Renal cortical epithelial cell (primary cell): ENCODE results near the gene CD6. TPM values are rescaled to one million over a fixed set of nuclear protein-coding genes. Genes with fewer than 3 reads are reported as not detected.

Experiments used
- DNase-seq: peaks from one replicate; pipeline ENCODE4 v3.0.0-alpha.2; 2011; ENCODE audit warnings: low read depth
- total RNA-seq: library from RNA; depleted of rRNA; stranded (reverse); fragments of >200 nt; gene quantifications from 2 replicates; pipeline ENCODE4 v1.2.3, GENCODE V29; 2014

The CD6 gene
- total RNA-seq, 1 donor from 2014 or later, result not detected

DNA sequence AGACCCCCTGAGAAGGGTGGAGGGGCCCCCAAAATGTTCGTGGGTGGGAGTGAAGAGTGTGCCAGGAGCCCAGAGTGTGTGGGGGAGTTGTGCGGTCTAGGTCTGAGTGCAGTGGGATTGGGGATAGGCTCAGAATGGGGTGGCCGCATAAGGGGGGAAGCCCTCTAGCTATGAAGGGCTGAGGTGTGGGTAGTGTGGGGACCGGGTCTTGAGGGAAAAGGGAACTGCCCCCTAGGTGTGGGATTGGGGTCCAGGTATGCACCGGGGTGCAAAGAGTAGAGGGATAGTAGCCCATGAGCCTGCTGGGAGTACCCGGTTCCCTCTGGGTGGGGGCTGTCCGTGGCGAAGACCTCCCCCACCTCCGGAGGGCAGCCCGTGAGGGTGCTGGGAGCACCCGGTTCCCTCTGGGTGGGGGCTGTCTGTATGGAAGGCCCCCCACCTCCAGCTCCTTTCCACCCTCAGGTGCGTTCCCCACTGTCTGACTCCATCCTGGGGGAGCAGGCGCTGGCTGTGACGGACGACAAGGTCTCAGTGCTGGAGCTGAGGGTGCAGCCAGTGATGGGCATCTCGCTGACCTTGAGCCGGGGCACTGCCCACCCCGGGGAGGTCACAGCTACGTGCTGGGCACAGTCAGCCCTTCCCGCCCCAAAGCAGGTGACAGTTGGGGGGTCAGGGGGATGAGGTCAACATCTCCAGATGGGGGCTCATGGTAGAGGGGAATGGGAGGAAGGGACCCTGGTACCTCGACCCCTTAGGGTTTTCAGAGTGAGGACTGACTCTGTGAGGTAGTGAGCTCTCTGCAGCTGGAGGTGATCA, 36.5 kb upstream of the CD6 start:
- no peak for DNase-seq

GRCh38 chr11:60935676-60936442, 35.6 kb upstream of the CD6 start:
- no peak for DNase-seq

GRCh38 chr11:60936467-60937143, 34.9 kb upstream of the CD6 start:
- no peak for DNase-seq

GRCh38 chr11:60937144-60937527, 34.3 kb upstream of the CD6 start:
- DNase-seq, result no peak

- DNase-seq, result no peak
These were observed 33.7 kb upstream of the CD6 start for GRCh38 chr11:60937811-60938210.

GRCh38 chr11:60938500-60938899, 33.0 kb upstream of the CD6 start:
- no peak for DNase-seq

DNA sequence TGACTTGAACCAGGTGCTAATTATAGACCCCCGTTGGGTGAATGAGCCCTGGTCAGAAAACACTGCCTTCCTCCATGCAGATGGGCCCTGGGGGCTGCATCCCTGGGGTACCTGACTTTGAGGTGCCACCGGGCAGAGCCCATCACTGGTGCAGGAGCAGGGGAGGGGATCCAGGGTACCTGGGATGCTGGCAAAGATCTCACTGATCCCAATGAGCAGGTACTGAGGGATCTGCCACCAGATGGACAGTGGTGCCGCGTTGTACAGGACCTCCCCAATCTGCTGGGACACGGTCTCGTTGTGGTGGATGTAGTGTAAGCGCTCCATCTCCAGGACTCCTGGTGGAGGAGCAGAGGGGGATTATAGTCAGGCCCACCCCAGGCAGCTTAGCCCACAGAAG, 32.2 kb upstream of the CD6 start:
- DNase-seq, result no peak

DNA sequence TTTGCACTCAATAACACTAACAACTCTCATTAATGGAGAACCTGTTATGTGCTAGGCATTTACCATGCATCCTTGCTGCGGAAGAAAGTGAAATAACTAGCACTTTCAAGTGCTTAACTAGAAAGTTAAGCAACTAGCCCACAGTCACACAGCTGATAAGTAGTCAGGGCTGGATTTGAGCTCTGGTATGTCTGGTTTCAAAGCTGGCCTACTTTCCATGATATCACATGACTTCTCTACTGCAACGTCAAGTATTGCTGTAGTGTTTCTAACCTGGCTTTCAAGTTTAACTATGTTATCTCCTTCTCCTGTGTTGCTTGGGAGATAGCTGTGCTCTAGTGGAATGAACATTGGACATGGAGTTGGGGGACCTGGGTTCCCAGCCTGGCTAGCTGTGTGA, 31.6 kb upstream of the CD6 start:
- DNase-seq, result no peak

GRCh38 chr11:60941371-60942119, 29.9 kb upstream of the CD6 start:
- no peak for DNase-seq

- DNase-seq, result no peak
These were observed 29.3 kb upstream of the CD6 start for GRCh38 chr11:60942219-60942618.

GRCh38 chr11:60942970-60943565, 28.4 kb upstream of the CD6 start:
- peak; percentile 49 for DNase-seq

DNA sequence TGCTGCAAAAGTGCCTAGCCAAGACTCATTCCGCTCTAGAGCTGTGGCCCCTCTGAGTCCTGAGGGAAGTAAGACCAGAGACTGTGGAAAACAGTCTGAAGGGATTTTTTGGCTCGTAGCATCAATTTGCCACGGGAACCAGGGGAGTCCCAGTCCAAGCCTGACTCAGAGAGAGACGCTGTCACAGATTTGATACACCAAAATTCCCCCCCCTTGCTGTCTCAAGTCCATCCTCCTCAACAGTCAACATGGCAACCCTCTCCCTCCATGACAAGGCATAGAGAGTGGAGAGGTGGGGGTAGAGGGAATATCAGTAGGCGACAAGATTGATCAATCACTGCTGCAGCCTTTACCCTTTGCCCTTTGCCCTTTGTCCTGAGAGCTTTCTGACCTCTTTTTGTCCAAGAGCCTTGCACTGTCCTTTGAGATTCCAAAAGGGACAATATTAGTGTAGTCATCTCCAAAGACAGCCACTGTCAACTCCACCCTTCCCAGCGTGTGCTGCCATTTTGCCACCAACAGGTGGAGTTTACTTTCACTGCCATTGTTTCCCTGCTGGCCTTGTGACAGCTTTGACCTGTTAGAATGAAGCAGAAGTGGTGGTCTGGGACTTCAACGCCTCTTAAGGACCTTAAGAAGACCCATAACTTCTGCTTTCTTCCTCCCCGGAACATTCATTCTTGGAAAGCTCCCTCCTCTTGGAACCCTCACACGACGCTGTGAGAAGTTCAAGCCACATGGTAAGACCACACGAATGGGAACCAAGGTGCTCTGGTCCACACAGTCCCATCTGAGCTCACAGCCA, 26.8 kb upstream of the CD6 start:
- DNase-seq, result no peak

DNA sequence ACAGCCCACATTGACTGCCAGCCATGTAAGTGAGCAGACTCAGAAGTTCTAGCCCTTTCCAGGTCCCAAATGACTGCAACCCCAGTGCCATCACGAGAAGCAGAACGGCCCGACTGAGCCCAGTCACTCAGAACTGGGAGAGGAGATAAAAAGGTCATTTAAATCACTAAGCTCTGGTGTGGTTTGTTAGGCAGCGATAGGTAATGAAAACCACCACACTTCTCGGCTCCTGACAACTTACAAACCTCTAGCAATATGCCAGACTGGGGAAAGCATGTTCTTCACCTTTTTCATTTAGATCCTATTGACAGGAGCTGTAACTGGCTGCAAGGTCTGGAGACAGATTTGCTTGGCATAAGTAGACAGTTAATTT, 26.2 kb upstream of the CD6 start:
- DNase-seq, result no peak

- DNase-seq, result no peak
These were observed 24.7 kb upstream of the CD6 start for GRCh38 chr11:60946601-60947264.

DNA sequence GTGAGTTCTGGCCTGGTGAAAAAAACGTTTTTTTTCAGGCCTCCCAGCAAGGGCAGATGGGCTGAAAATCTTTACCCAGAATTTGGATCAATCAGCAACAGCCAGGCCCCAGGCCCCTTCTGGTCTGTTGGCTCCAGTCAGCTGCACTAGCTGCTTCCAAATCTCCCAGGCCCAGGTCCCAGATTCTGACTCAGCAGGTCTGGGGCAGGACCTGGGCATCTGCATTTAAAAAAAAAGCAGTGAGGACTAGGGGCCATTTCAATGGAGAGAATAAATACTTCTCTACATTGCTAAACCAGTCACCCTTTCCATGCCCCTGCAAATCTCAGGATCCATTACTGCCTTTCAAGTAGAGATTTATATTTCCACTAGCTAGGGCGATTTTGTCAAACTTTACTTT, 23.8 kb upstream of the CD6 start:
- DNase-seq, result no peak

DNA sequence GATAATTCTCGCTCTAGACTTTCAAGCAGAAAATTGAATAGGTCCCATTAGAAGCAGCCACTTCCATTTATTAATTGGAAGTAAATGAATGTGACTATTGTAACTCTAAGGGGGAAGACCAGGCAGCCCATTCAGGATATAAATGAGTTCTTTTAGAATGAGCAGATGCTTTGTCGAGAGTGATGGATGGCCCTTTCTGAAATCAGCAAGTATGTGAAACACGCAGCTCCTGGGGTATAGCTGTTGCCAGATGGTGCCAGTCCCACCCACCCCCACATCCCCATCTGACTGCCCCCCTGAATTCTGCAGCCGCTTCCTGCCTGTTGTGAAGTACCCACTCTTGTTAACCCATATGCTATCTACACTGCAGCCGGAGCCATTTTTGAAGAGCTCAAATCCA, 23.2 kb upstream of the CD6 start:
- no peak for DNase-seq

- no peak for DNase-seq
These were observed 21.5 kb upstream of the CD6 start for GRCh38 chr11:60950024-60950423.

- no peak for DNase-seq
These were observed 20.4 kb upstream of the CD6 start for GRCh38 chr11:60950933-60951605.

GRCh38 chr11:60951606-60951903, 19.9 kb upstream of the CD6 start:
- DNase-seq, result no peak
